Measurements from ENCODE around the gene SIRT5. TPM values are rescaled to one million over a fixed set of nuclear protein-coding genes. Genes with fewer than 3 reads are reported as not detected.

SIRT5 gene
- total RNA-seq, 1 donor from 2014 or later = 9.1 TPM

DNA sequence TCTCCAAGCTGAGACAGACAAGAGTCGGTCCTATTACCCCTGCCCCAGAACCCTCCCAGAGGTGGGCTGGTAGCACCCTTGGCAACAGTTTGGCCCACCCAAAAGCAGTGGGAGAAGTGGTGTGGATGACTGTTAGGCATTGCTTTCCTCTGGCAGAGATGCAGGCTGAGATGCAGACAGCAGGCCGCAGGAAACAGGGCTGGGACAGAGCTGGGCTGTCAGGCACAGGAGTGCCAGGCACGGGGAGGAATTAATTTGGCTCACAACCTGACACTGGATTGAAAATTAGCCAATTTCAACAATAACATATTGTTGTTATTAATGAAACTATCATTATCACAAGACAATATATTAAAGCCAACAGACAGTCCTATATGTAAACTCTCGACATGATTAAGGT is 15.7 kb upstream of the SIRT5 start:
- H3K9me3 Mint-ChIP-seq (ENCODE audit: unreplicated experiment) = no peaks in the 10 kb centered on the region
- peaks cover 5% of the 10 kb centered on the region for H3K4me1 Mint-ChIP-seq (ENCODE audit: unreplicated experiment)
- no peak overlapping the region for H3K27ac Mint-ChIP-seq (ENCODE audit: unreplicated experiment)
- DNase-seq (ENCODE audit: extremely low spot score, unreplicated experiment) = no peak
- no peaks in the 10 kb centered on the region for H3K36me3 Mint-ChIP-seq (ENCODE audit: unreplicated experiment)
- TF ChIP-seq, protein P1, sequence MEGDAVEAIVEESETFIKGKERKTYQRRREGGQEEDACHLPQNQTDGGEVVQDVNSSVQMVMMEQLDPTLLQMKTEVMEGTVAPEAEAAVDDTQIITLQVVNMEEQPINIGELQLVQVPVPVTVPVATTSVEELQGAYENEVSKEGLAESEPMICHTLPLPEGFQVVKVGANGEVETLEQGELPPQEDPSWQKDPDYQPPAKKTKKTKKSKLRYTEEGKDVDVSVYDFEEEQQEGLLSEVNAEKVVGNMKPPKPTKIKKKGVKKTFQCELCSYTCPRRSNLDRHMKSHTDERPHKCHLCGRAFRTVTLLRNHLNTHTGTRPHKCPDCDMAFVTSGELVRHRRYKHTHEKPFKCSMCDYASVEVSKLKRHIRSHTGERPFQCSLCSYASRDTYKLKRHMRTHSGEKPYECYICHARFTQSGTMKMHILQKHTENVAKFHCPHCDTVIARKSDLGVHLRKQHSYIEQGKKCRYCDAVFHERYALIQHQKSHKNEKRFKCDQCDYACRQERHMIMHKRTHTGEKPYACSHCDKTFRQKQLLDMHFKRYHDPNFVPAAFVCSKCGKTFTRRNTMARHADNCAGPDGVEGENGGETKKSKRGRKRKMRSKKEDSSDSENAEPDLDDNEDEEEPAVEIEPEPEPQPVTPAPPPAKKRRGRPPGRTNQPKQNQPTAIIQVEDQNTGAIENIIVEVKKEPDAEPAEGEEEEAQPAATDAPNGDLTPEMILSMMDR (IDR thresholded peaks at IDR 0.05) = no peak
- H3K27me3 Mint-ChIP-seq (ENCODE audit: unreplicated experiment) = peaks cover 9% of the 10 kb centered on the region
- H3K4me3 Mint-ChIP-seq (ENCODE audit: unreplicated experiment) = no peak overlapping the region

DNA sequence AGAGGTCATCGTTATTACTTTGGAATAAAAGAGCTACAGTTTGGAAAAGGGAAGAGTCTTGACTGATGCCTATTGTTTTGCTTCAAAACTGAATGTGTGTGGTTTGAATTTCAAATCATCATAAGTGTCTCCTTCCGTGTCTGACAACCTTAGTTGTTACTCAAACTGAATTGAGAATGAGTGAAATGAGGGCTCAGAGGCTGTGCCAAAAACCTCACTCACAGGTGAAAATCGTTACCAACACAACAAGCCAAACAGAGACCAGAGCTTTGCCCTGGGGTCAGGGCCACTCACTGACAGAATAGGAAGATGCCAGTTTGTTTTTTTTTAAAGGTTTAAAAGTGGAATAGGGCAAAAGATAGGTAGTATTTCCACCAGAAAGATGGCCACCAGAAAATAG is 15.2 kb upstream of the SIRT5 start:
- no peak overlapping the region for H3K27ac Mint-ChIP-seq (ENCODE audit: unreplicated experiment)
- no peak for DNase-seq (ENCODE audit: extremely low spot score, unreplicated experiment)
- peaks cover 11% of the 10 kb centered on the region for H3K27me3 Mint-ChIP-seq (ENCODE audit: unreplicated experiment)
- H3K9me3 Mint-ChIP-seq (ENCODE audit: unreplicated experiment) = no peaks in the 10 kb centered on the region
- peaks cover 5% of the 10 kb centered on the region for H3K4me1 Mint-ChIP-seq (ENCODE audit: unreplicated experiment)
- H3K36me3 Mint-ChIP-seq (ENCODE audit: unreplicated experiment) = no peaks in the 10 kb centered on the region
- TF ChIP-seq, protein P1 (IDR thresholded peaks at IDR 0.05) = no peak
- no peak overlapping the region for H3K4me3 Mint-ChIP-seq (ENCODE audit: unreplicated experiment)

DNA sequence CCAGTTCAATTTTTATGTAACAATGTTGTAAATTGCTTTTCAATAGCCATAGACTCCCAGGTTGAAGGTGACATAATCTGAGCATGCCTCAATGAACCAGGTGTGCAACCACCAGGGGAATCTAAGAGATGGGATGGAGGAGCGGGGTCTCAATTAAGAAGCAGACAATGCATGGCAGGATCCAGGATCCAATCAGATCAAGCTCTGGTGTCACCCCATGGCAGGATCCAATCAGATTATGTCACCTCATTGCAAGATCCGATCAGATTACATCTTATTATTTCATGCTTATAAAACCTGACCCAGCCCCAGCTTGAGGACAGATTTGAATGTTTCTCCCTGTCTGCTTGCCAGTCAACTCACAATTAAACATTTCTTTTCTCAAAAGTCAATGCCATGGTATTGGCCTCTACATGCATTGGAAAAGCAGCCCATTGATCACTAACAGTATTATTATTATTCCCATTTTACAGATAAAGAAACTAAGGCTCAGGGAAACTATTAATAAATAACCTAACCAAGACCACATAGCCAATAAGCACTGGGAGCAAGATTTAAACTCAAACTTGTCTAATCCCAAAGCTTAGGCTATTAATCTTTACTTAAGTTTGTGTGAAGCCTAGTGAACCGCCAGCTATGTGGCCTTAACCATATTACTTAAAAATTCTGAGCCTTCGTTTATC is 14.3 kb upstream of the SIRT5 start:
- Mint-ChIP-seq H3K9me3 (ENCODE audit: unreplicated experiment) (no peaks in the 10 kb centered on the region), H3K4me3 (ENCODE audit: unreplicated experiment) (no peak overlapping the region), H3K27me3 (ENCODE audit: unreplicated experiment) (peaks cover 17% of the 10 kb centered on the region), H3K36me3 (ENCODE audit: unreplicated experiment) (no peaks in the 10 kb centered on the region), H3K4me1 (ENCODE audit: unreplicated experiment) (peaks cover under 1% of the 10 kb centered on the region), H3K27ac (ENCODE audit: unreplicated experiment) (no peak overlapping the region)
- no peak for DNase-seq (ENCODE audit: extremely low spot score, unreplicated experiment)
- TF ChIP-seq, protein P1 (IDR thresholded peaks at IDR 0.05) = no peak

- no peak for DNase-seq (ENCODE audit: extremely low spot score, unreplicated experiment)
- H3K4me3 Mint-ChIP-seq (ENCODE audit: unreplicated experiment) = no peak overlapping the region
- no peaks in the 10 kb centered on the region for H3K36me3 Mint-ChIP-seq (ENCODE audit: unreplicated experiment)
- H3K4me1 Mint-ChIP-seq (ENCODE audit: unreplicated experiment) = no peaks in the 10 kb centered on the region
- TF ChIP-seq, protein P1 (IDR thresholded peaks at IDR 0.05) = no peak
- no peak overlapping the region for H3K27ac Mint-ChIP-seq (ENCODE audit: unreplicated experiment)
- peaks cover 19% of the 10 kb centered on the region for H3K27me3 Mint-ChIP-seq (ENCODE audit: unreplicated experiment)
- H3K9me3 Mint-ChIP-seq (ENCODE audit: unreplicated experiment) = no peaks in the 10 kb centered on the region
Observed at GRCh38 chr6:13560651-13561044, 13.8 kb upstream of the SIRT5 start.

- H3K4me3 Mint-ChIP-seq (ENCODE audit: unreplicated experiment) = no peak overlapping the region
- H3K9me3 Mint-ChIP-seq (ENCODE audit: unreplicated experiment) = no peaks in the 10 kb centered on the region
- DNase-seq (ENCODE audit: extremely low spot score, unreplicated experiment) = no peak
- TF ChIP-seq, protein P1 (IDR thresholded peaks at IDR 0.05) = no peak
- no peaks in the 10 kb centered on the region for H3K36me3 Mint-ChIP-seq (ENCODE audit: unreplicated experiment)
- no peak overlapping the region for H3K27ac Mint-ChIP-seq (ENCODE audit: unreplicated experiment)
- H3K4me1 Mint-ChIP-seq (ENCODE audit: unreplicated experiment) = no peaks in the 10 kb centered on the region
- peaks cover 30% of the 10 kb centered on the region for H3K27me3 Mint-ChIP-seq (ENCODE audit: unreplicated experiment)
Observed at GRCh38 chr6:13561624-13562267, 12.7 kb upstream of the SIRT5 start.
